ENCODE results near the gene ZZZ3.

The ZZZ3 gene

DNA sequence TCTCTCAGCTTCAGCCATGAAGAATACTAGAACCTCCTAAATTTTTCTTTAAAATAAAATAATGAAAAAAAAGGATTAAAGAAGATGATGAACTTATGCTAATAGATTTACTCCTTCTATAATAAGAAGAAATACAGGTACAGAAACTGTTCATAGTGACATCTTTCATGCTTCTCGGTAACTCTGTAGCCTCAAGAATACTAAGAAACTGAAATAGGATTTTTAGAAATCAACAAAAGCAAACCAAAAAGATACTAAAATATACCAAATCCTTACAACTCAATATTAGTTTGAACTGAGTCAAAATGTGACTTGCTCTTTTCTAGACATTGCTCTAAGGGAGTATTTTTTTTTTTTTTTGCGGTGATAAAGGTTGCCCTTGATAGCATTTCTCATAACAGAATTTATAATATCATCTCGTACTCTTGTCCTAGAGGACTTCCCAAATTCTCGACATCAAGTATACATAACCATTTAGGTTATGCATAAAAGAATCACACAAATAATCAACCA lies 42.8 kb downstream of the ZZZ3 start:
- H3K4me1 ChIP-seq (ENCODE audit: control insufficient read depth, insufficient read depth, low read length), result no peaks in the 10 kb centered on the region
- H3K36me3 ChIP-seq (ENCODE audit: control insufficient read depth, insufficient read depth, low read length), result no peaks in the 10 kb centered on the region
- no peak overlapping the region for H3K4me3 ChIP-seq (ENCODE audit: low read length)
- no peaks in the 10 kb centered on the region for H3K9me3 ChIP-seq (ENCODE audit: control insufficient read depth, low read length)
- no peak overlapping the region for H3K9ac ChIP-seq (ENCODE audit: low read length)
- H3K27me3 ChIP-seq (ENCODE audit: control insufficient read depth, insufficient read depth, low read length), result no peaks in the 10 kb centered on the region

DNA sequence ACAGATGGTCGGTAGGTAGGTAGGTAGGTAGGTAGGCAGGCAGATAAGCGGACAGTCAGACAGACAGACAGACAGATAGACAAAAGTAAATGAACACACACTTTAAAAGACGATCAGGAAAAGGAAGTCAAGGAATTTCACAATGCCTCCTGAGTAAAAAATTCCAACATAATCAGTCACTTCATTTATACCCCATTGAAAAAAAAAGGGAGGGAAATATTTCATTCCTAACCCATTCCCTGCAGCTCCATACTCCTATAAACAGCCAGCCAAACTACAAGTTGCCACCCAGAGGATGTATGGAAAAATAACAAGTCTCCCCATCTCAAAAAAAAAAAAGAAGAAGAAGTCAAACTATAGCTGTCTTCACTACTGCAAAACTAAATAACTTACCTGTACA lies 43.4 kb downstream of the ZZZ3 start:
- no peak overlapping the region for H3K4me3 ChIP-seq (ENCODE audit: low read length)
- no peaks in the 10 kb centered on the region for H3K4me1 ChIP-seq (ENCODE audit: control insufficient read depth, insufficient read depth, low read length)
- no peak overlapping the region for H3K9ac ChIP-seq (ENCODE audit: low read length)
- H3K36me3 ChIP-seq (ENCODE audit: control insufficient read depth, insufficient read depth, low read length), result no peaks in the 10 kb centered on the region
- no peaks in the 10 kb centered on the region for H3K9me3 ChIP-seq (ENCODE audit: control insufficient read depth, low read length)
- H3K27me3 ChIP-seq (ENCODE audit: control insufficient read depth, insufficient read depth, low read length), result no peaks in the 10 kb centered on the region

DNA sequence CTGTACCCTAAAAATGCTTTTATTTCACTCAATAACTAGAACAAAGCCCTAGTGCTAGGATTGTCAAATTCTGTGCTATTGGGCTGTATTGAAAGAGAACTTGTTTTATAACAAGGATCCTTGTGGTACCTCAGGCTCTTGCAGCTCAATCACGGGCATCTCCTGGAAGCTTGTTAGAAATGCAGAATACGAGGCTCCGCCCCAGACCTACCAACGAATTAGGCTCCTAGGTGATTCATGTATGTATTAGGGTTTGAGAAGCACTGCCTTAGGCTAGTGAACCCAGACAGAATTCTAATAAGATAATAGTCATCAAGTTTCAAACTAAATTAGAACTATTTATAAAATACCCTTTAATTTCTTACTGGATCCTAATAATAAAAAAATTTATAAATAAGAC lies 45.6 kb downstream of the ZZZ3 start:
- H3K9ac ChIP-seq (ENCODE audit: low read length), result no peak overlapping the region
- no peaks in the 10 kb centered on the region for H3K36me3 ChIP-seq (ENCODE audit: control insufficient read depth, insufficient read depth, low read length)
- no peaks in the 10 kb centered on the region for H3K27me3 ChIP-seq (ENCODE audit: control insufficient read depth, insufficient read depth, low read length)
- H3K4me3 ChIP-seq (ENCODE audit: low read length), result no peak overlapping the region
- no peaks in the 10 kb centered on the region for H3K4me1 ChIP-seq (ENCODE audit: control insufficient read depth, insufficient read depth, low read length)
- no peaks in the 10 kb centered on the region for H3K9me3 ChIP-seq (ENCODE audit: control insufficient read depth, low read length)

Data from mucosa of stomach (tissue), 1 donor.